ENCODE measurements around the gene NR6A1. TPM values are rescaled to one million over a fixed set of nuclear protein-coding genes. Genes with fewer than 3 reads are reported as not detected.

NR6A1 gene
- total RNA-seq, 2 experiments from 2014 or later: 17.5 to 23.0 TPM

- Histone ChIP-seq H3K4me3 (ENCODE audit: low read depth, low read length, poor library complexity, severe bottlenecking) (no peak overlapping the region), H3K4me2 (ENCODE audit: low read length) (no peak overlapping the region), H3K4me1 (ENCODE audit: insufficient read depth, low read length, poor library complexity, severe bottlenecking) (no peaks in the 10 kb centered on the region), H2AFZ (ENCODE audit: low read length) (no peak overlapping the region), H3K79me2 (ENCODE audit: insufficient read depth, low read depth, low read length) (no peaks in the 10 kb centered on the region), H3K9me3 (ENCODE audit: low read length) (no peaks in the 10 kb centered on the region), H3K36me3 (ENCODE audit: insufficient read depth, low read length) (no peaks in the 10 kb centered on the region), H3K9me2 (ENCODE audit: insufficient read depth, low read length) (no peaks in the 10 kb centered on the region), H3K27ac (ENCODE audit: low read depth, low read length, poor library complexity, severe bottlenecking) (no peak overlapping the region), H4K20me1 (ENCODE audit: insufficient read depth, low read length) (no peaks in the 10 kb centered on the region)
- no peak for DNase-seq (ENCODE audit: low spot score)
- POLR2A ChIA-PET: no interaction called here
- intact Hi-C loops (cut with micrococcal nuclease; ENCODE audit: unreplicated experiment): no loop called here
- CTCF ChIA-PET (ENCODE audit: unreplicated experiment): interaction anchor here (0.9 kb wide), 1 partner anchor 97 kb away, joined by 3 read pairs; no protein-coding TSS in a partner anchor
- no TSS peak for BruUV-seq (replicated peaks)
- TF ChIP-seq, protein P1, sequence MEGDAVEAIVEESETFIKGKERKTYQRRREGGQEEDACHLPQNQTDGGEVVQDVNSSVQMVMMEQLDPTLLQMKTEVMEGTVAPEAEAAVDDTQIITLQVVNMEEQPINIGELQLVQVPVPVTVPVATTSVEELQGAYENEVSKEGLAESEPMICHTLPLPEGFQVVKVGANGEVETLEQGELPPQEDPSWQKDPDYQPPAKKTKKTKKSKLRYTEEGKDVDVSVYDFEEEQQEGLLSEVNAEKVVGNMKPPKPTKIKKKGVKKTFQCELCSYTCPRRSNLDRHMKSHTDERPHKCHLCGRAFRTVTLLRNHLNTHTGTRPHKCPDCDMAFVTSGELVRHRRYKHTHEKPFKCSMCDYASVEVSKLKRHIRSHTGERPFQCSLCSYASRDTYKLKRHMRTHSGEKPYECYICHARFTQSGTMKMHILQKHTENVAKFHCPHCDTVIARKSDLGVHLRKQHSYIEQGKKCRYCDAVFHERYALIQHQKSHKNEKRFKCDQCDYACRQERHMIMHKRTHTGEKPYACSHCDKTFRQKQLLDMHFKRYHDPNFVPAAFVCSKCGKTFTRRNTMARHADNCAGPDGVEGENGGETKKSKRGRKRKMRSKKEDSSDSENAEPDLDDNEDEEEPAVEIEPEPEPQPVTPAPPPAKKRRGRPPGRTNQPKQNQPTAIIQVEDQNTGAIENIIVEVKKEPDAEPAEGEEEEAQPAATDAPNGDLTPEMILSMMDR (conservative IDR thresholded peaks at IDR 0.05; ENCODE audit: low read length): no peak
- no peak for TF ChIP-seq EZH2phosphoT487 (IDR thresholded peaks at IDR 0.05; ENCODE audit: borderline replicate concordance, low read depth, low read length)
Measured at GRCh38 chr9:124635285-124635684, 135.8 kb downstream of the NR6A1 start.

- Histone ChIP-seq H3K4me1 (ENCODE audit: insufficient read depth, low read length, poor library complexity, severe bottlenecking) (no peaks in the 10 kb centered on the region), H3K9me2 (ENCODE audit: insufficient read depth, low read length) (no peaks in the 10 kb centered on the region), H3K27ac (ENCODE audit: low read depth, low read length, poor library complexity, severe bottlenecking) (no peak overlapping the region), H3K4me2 (ENCODE audit: low read length) (no peak overlapping the region), H3K79me2 (ENCODE audit: insufficient read depth, low read depth, low read length) (no peaks in the 10 kb centered on the region), H3K9me3 (ENCODE audit: low read length) (no peaks in the 10 kb centered on the region), H3K36me3 (ENCODE audit: insufficient read depth, low read length) (no peaks in the 10 kb centered on the region), H2AFZ (ENCODE audit: low read length) (no peak overlapping the region), H3K4me3 (ENCODE audit: low read depth, low read length, poor library complexity, severe bottlenecking) (no peak overlapping the region), H4K20me1 (ENCODE audit: insufficient read depth, low read length) (no peaks in the 10 kb centered on the region)
- ChIA-PET POLR2A (interaction anchor here (0.6 kb wide), 1 partner anchor 1701 kb away, joined by 5 read pairs; no protein-coding TSS in a partner anchor), CTCF (ENCODE audit: unreplicated experiment) (interaction anchor here (0.6 kb wide), 1 partner anchor 95 kb away, joined by 3 read pairs; no protein-coding TSS in a partner anchor)
- intact Hi-C loops (cut with micrococcal nuclease; ENCODE audit: unreplicated experiment): no loop called here
- TF ChIP-seq, protein P1 (conservative IDR thresholded peaks at IDR 0.05; ENCODE audit: low read length): no peak
- no peak for TF ChIP-seq EZH2phosphoT487 (IDR thresholded peaks at IDR 0.05; ENCODE audit: borderline replicate concordance, low read depth, low read length)
- BruUV-seq (replicated peaks): no TSS peak
- no peak for DNase-seq (ENCODE audit: low spot score)
Measured at GRCh38 chr9:124632077-124632621, 139.0 kb downstream of the NR6A1 start.

GRCh38 chr9:124631326-124631725 is 139.8 kb downstream of the NR6A1 start:
- Histone ChIP-seq H2AFZ (ENCODE audit: low read length) (no peak overlapping the region), H3K4me1 (ENCODE audit: insufficient read depth, low read length, poor library complexity, severe bottlenecking) (no peaks in the 10 kb centered on the region), H3K9me3 (ENCODE audit: low read length) (no peaks in the 10 kb centered on the region), H4K20me1 (ENCODE audit: insufficient read depth, low read length) (no peaks in the 10 kb centered on the region), H3K79me2 (ENCODE audit: insufficient read depth, low read depth, low read length) (no peaks in the 10 kb centered on the region), H3K4me2 (ENCODE audit: low read length) (no peak overlapping the region), H3K36me3 (ENCODE audit: insufficient read depth, low read length) (no peaks in the 10 kb centered on the region), H3K4me3 (ENCODE audit: low read depth, low read length, poor library complexity, severe bottlenecking) (no peak overlapping the region), H3K27ac (ENCODE audit: low read depth, low read length, poor library complexity, severe bottlenecking) (no peak overlapping the region), H3K9me2 (ENCODE audit: insufficient read depth, low read length) (no peaks in the 10 kb centered on the region)
- POLR2A ChIA-PET: interaction anchor here (0.7 kb wide), 1 partner anchor 149 kb away, joined by 3 read pairs; no protein-coding TSS in a partner anchor
- no peak for DNase-seq (ENCODE audit: low spot score)
- intact Hi-C loops (cut with micrococcal nuclease; ENCODE audit: unreplicated experiment): no loop called here
- no peak for TF ChIP-seq EZH2phosphoT487 (IDR thresholded peaks at IDR 0.05; ENCODE audit: borderline replicate concordance, low read depth, low read length)
- TF ChIP-seq, protein P1 (conservative IDR thresholded peaks at IDR 0.05; ENCODE audit: low read length): no peak
- no TSS peak for BruUV-seq (replicated peaks)
- CTCF ChIA-PET (ENCODE audit: unreplicated experiment): no interaction called here
